Mucosa of gallbladder (tissue), 1 donor: Measurements from ENCODE around the gene DYNLRB1. TPM values are rescaled to one million over a fixed set of nuclear protein-coding genes. Genes with fewer than 3 reads are reported as not detected.

Experiments
- DNase-seq: peaks from one replicate; pipeline ENCODE4 v3.0.0-alpha.2; 2020; ENCODE audit warnings: low spot score
- total RNA-seq: library from RNA; stranded (reverse); gene quantifications from one replicate; pipeline ENCODE4 v1.2.1, GENCODE V29; 2021
- donor health status: DM: no; HTN: no; CAD: no.

DYNLRB1 gene
- total RNA-seq, 1 donor from 2014 or later: 143 TPM

- peak; percentile 96 for DNase-seq
These were observed 42.3 kb downstream of the DYNLRB1 start, which contains the start of gene MAP1LC3A for GRCh38 chr20:34558320-34559218. Gene MAP1LC3A (plus strand): TSS chr20:34558718. CDS start chr20:34558869, 151 bp downstream.

GRCh38 chr20:34559311-34560140 lies 43.3 kb downstream of the DYNLRB1 start:
- no peak for DNase-seq

GRCh38 chr20:34560141-34560523 lies 43.9 kb downstream of the DYNLRB1 start:
- no peak for DNase-seq

GRCh38 chr20:34560614-34561013 lies 44.4 kb downstream of the DYNLRB1 start:
- no peak for DNase-seq

- no peak for DNase-seq
These were observed 45.4 kb downstream of the DYNLRB1 start for GRCh38 chr20:34561661-34562060.

GRCh38 chr20:34562641-34563040 lies 46.4 kb downstream of the DYNLRB1 start:
- no peak for DNase-seq

GRCh38 chr20:34564833-34565232 lies 48.6 kb downstream of the DYNLRB1 start:
- no peak for DNase-seq

GRCh38 chr20:34566978-34567891 lies 51.0 kb downstream of the DYNLRB1 start:
- DNase-seq: no peak

- no peak for DNase-seq
These were observed 52.0 kb downstream of the DYNLRB1 start for GRCh38 chr20:34567892-34568865.

- no peak for DNase-seq
These were observed 53.4 kb downstream of the DYNLRB1 start for GRCh38 chr20:34569598-34569997.

- DNase-seq: no peak
These were observed 54.7 kb downstream of the DYNLRB1 start for GRCh38 chr20:34570859-34571306.

- DNase-seq: no peak
These were observed 55.5 kb downstream of the DYNLRB1 start for GRCh38 chr20:34571753-34572152.

GRCh38 chr20:34573541-34574300 lies 57.5 kb downstream of the DYNLRB1 start:
- no peak for DNase-seq

GRCh38 chr20:34574426-34574825 lies 58.2 kb downstream of the DYNLRB1 start:
- DNase-seq: no peak

GRCh38 chr20:34574861-34575260 lies 58.6 kb downstream of the DYNLRB1 start:
- no peak for DNase-seq

GRCh38 chr20:34575271-34575670 lies 59.0 kb downstream of the DYNLRB1 start:
- no peak for DNase-seq

GRCh38 chr20:34575756-34576155 lies 59.5 kb downstream of the DYNLRB1 start:
- no peak for DNase-seq

GRCh38 chr20:34577061-34577460 lies 60.8 kb downstream of the DYNLRB1 start:
- DNase-seq: no peak

- DNase-seq: no peak
These were observed 61.8 kb downstream of the DYNLRB1 start for GRCh38 chr20:34578025-34578424.
